BLaER1 treated with 17β-estradiol and CSF1 and Interleukin-3, amounts not matched to agents 10 nM and 100 nM (cell line): ENCODE results near the gene PTPRN2.

Experiments
- H3K27ac ChIP-seq, 11 experiments: shearing (Covaris generic); formaldehyde crosslinking; 2 replicates each; pipeline ENCODE4 v1.8.1; 2022
- H3K27me3 ChIP-seq, 11 experiments: shearing (Covaris generic); formaldehyde crosslinking; 2 replicates each; pipeline ENCODE4 v1.8.1; 2022
- H3K36me3 ChIP-seq, 11 experiments: shearing (Covaris generic); formaldehyde crosslinking; 2 replicates each; pipeline ENCODE4 v1.8.1; 2022
- H3K4me1 ChIP-seq, 10 experiments: shearing (Covaris generic); formaldehyde crosslinking; 2 replicates each; pipeline ENCODE4 v1.8.1; 2022
- H3K4me2 ChIP-seq, 11 experiments: shearing (Covaris generic); formaldehyde crosslinking; 2 replicates each; pipeline ENCODE4 v1.8.1; 2022
- H3K4me3 ChIP-seq, 10 experiments: shearing (Covaris generic); formaldehyde crosslinking; 2 replicates each; pipeline ENCODE4 v1.8.1; 2022
- H3K9ac ChIP-seq, 11 experiments: shearing (Covaris generic); formaldehyde crosslinking; 2 replicates each; pipeline ENCODE4 v1.8.1; 2022
- H3K9me3 ChIP-seq, 11 experiments: shearing (Covaris generic); formaldehyde crosslinking; replicated peaks in 1 of 11; 2 replicates each; pipeline ENCODE4 v1.8.1; 2022
- H4K20me1 ChIP-seq, 11 experiments: shearing (Covaris generic); formaldehyde crosslinking; 2 replicates each; pipeline ENCODE4 v1.8.1; 2022
- Cebpa-rat ChIP-seq, 11 experiments: shearing (Covaris generic); IDR thresholded peaks; 2 replicates each; pipeline ENCODE4 v1.8.1; 2022

The PTPRN2 gene

GRCh38 chr7:158497627-158498026 is 90.0 kb downstream of the PTPRN2 start:
- H3K27ac ChIP-seq = no peak overlapping the region
- H3K4me2 ChIP-seq = peak overlapping the region in 4 of 11 experiments; percentile 13 to 28 (median 14); a peak in 5 of 22 replicates
- no peaks in the 10 kb centered on the region for H3K36me3 ChIP-seq
- H3K4me3 ChIP-seq = no peak overlapping the region
- H3K9me3 ChIP-seq = no peaks in the 10 kb centered on the region
- peaks cover 0 to 13% (median 0%) of the 10 kb centered on the region in 11 experiments; a peak in 3 of 22 replicates for H4K20me1 ChIP-seq
- H3K4me1 ChIP-seq = peaks cover 11 to 54% (median 45%) of the 10 kb centered on the region in 10 experiments; a peak in 19 of 20 replicates
- H3K27me3 ChIP-seq = no peaks in the 10 kb centered on the region
- no peak for TF ChIP-seq Cebpa-rat (IDR thresholded peaks at IDR 0.05)
- no peak overlapping the region for H3K9ac ChIP-seq

- H3K27me3 ChIP-seq = no peaks in the 10 kb centered on the region
- no peak overlapping the region for H3K27ac ChIP-seq
- H3K4me2 ChIP-seq = peak overlapping the region; percentile 37 to 72 (median 54)
- no peaks in the 10 kb centered on the region for H3K36me3 ChIP-seq
- H3K4me3 ChIP-seq = no peak overlapping the region
- peaks cover 0 to 13% (median 0%) of the 10 kb centered on the region in 11 experiments; a peak in 3 of 22 replicates for H4K20me1 ChIP-seq
- H3K9me3 ChIP-seq = no peaks in the 10 kb centered on the region
- peak overlapping the region in 5 of 11 experiments; percentile 6 to 37 (median 25); a peak in 3 of 22 replicates for H3K9ac ChIP-seq
- H3K4me1 ChIP-seq = peaks cover 11 to 46% (median 39%) of the 10 kb centered on the region in 10 experiments; a peak in 19 of 20 replicates
- no peak for TF ChIP-seq Cebpa-rat (IDR thresholded peaks at IDR 0.05)
These were observed 91.8 kb downstream of the PTPRN2 start for GRCh38 chr7:158495786-158496185.

DNA sequence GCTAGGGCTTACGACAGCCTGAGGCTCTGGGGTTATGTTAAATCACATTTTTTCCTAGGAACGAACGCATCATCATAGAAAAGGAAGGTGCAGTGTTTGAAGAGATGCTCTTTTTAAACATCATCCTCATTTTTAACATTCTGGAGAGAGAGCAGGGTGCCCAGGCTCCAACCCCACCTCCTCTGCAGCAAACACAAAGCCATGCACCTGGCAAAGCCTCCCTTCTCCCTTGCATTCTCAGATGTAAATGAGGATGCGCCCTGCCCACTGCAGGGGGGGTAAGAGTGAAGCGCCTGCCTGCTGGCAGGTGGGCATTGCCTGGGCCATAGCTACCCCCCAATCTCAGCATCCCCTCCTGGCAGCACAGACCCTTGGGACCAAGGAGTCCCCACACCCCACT is 92.4 kb downstream of the PTPRN2 start:
- Histone ChIP-seq H3K9ac (peak overlapping the region in 4 of 11 experiments; percentile 6 to 37 (median 19); a peak in 2 of 22 replicates), H3K4me1 (peaks cover 11 to 40% (median 33%) of the 10 kb centered on the region in 10 experiments; a peak in 19 of 20 replicates), H4K20me1 (peaks cover 0 to 13% (median 0%) of the 10 kb centered on the region in 11 experiments; a peak in 4 of 22 replicates), H3K27me3 (no peaks in the 10 kb centered on the region), H3K36me3 (no peaks in the 10 kb centered on the region), H3K4me2 (peak overlapping the region; percentile 37 to 72 (median 54); a peak in 21 of 22 replicates), H3K27ac (no peak overlapping the region), H3K9me3 (no peaks in the 10 kb centered on the region), H3K4me3 (no peak overlapping the region)
- TF ChIP-seq Cebpa-rat (IDR thresholded peaks at IDR 0.05) = no peak

- H3K4me2 ChIP-seq = peak overlapping the region in 9 of 11 experiments; percentile 24 to 72 (median 51); a peak in 14 of 22 replicates
These were observed 93.0 kb downstream of the PTPRN2 start for GRCh38 chr7:158494643-158495042.

DNA sequence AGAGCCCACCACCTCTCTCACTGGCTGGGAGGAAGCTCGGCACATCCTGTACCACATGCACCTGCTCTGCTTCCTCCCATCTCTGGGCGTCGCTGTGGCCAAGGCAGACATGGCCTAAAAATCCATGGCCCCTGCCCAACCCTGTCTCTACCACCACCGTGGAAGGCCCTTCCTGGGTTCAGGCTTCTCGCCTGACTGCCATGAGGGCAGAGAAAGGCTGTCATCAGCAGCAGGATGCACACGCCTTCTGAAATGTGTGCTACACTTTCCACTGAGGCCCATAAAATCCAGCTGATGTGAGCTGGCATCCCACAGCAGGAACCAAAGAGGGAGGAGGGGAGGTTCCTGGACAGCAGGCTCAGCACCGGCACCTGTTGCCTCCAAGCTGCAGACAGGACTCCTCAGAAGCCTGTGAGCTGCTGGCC is 93.4 kb downstream of the PTPRN2 start:
- Histone ChIP-seq H4K20me1 (peaks cover 0 to 13% (median 0%) of the 10 kb centered on the region in 11 experiments; a peak in 4 of 22 replicates), H3K36me3 (no peaks in the 10 kb centered on the region), H3K4me2 (peak overlapping the region in 9 of 11 experiments; percentile 14 to 72 (median 46); a peak in 14 of 22 replicates), H3K27ac (no peak overlapping the region), H3K9ac (no peak overlapping the region), H3K4me3 (no peak overlapping the region), H3K4me1 (peaks cover 11 to 34% (median 30%) of the 10 kb centered on the region in 10 experiments; a peak in 19 of 20 replicates), H3K9me3 (no peaks in the 10 kb centered on the region), H3K27me3 (no peaks in the 10 kb centered on the region)
- TF ChIP-seq Cebpa-rat (IDR thresholded peaks at IDR 0.05) = no peak

More at GRCh38 chr7:158494643-158495042, 93.0 kb downstream of the PTPRN2 start:
- 0 out of 22 replicates have a peak overlapping the region, but pooled peaks of 1 of the 11 experiments have one; percentile 13 for H3K9ac ChIP-seq
- no peaks in the 10 kb centered on the region for H3K27me3 ChIP-seq
- no peak overlapping the region for H3K27ac ChIP-seq
- peaks cover 11 to 36% (median 30%) of the 10 kb centered on the region in 10 experiments; a peak in 19 of 20 replicates for H3K4me1 ChIP-seq
- no peaks in the 10 kb centered on the region for H3K9me3 ChIP-seq
- no peak for TF ChIP-seq Cebpa-rat (IDR thresholded peaks at IDR 0.05)
- H3K4me3 ChIP-seq = no peak overlapping the region
- H4K20me1 ChIP-seq = peaks cover 0 to 13% (median 0%) of the 10 kb centered on the region in 11 experiments; a peak in 4 of 22 replicates
- H3K36me3 ChIP-seq = no peaks in the 10 kb centered on the region

DNA sequence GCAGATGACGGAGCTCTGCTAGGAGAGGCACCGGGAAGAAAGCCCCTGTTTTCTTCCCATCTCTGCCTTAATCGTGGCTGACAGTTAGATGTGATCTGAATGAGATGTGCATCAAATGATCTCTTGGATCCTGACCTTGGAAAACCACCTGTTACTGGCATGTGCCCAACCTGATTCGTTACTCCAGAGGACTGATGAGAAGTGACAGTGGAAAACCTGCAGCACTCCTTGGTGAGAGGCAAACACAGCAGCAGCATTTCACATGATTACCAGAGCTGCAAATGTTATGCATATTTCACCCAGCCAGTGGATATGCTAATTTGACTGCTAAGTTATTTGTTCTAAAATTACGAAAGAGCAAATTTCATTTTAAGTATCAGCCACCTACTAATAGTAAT is 95.3 kb downstream of the PTPRN2 start:
- no peak for TF ChIP-seq Cebpa-rat (IDR thresholded peaks at IDR 0.05)
- no peaks in the 10 kb centered on the region for H3K36me3 ChIP-seq
- H3K4me1 ChIP-seq = peaks cover 6 to 26% (median 24%) of the 10 kb centered on the region in 10 experiments; a peak in 19 of 20 replicates

DNA sequence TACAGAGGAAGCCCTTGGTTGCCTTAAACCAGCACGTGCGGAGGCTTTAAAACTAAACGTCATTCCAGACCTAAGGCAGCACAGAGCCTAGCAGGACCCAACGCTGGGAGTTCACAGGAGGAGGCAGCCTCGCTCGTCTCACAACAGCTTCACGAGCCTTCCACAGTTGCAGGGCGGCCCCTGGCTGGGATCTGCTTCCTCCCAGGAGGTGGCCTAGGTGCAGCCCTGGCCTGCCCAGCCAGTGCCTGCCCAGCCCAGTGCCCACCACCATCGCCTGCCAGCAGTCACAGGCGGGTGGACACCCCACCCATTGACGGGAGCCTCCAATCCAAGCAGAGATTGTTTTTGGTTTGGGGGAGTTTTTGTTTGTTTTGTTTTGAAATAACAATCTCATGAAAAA is 96.5 kb downstream of the PTPRN2 start:
- no peak overlapping the region for H3K4me3 ChIP-seq
- TF ChIP-seq Cebpa-rat (IDR thresholded peaks at IDR 0.05) = no peak
- H3K4me1 ChIP-seq = peaks cover 5 to 24% (median 23%) of the 10 kb centered on the region in 10 experiments; a peak in 19 of 20 replicates
- no peak overlapping the region for H3K4me2 ChIP-seq
- H3K27me3 ChIP-seq = no peaks in the 10 kb centered on the region
- no peak overlapping the region for H3K9ac ChIP-seq
- no peak overlapping the region for H3K27ac ChIP-seq
- peaks cover 0 to 13% (median 0%) of the 10 kb centered on the region in 11 experiments; a peak in 4 of 22 replicates for H4K20me1 ChIP-seq
- no peaks in the 10 kb centered on the region for H3K36me3 ChIP-seq
- H3K9me3 ChIP-seq = no peaks in the 10 kb centered on the region

More for the DNA sequence above, 95.3 kb downstream of the PTPRN2 start:
- Histone ChIP-seq H3K27me3 (no peaks in the 10 kb centered on the region), H3K9ac (no peak overlapping the region), H4K20me1 (peaks cover 0 to 13% (median 0%) of the 10 kb centered on the region in 11 experiments; a peak in 4 of 22 replicates), H3K27ac (no peak overlapping the region), H3K4me3 (no peak overlapping the region), H3K9me3 (no peaks in the 10 kb centered on the region), H3K4me2 (no peak overlapping the region)

- Histone ChIP-seq H3K4me3 (no peak overlapping the region), H3K4me1 (peaks cover 0 to 17% (median 16%) of the 10 kb centered on the region in 10 experiments; a peak in 19 of 20 replicates), H3K36me3 (no peaks in the 10 kb centered on the region), H3K4me2 (no peak overlapping the region), H4K20me1 (peaks cover 0 to 10% (median 0%) of the 10 kb centered on the region in 11 experiments; a peak in 4 of 22 replicates), H3K27ac (no peak overlapping the region), H3K9me3 (no peaks in the 10 kb centered on the region), H3K27me3 (no peaks in the 10 kb centered on the region), H3K9ac (no peak overlapping the region)
- no peak for TF ChIP-seq Cebpa-rat (IDR thresholded peaks at IDR 0.05)
These were observed 97.3 kb downstream of the PTPRN2 start for GRCh38 chr7:158490171-158490782.

GRCh38 chr7:158489462-158490155 is 98.0 kb downstream of the PTPRN2 start:
- H3K4me2 ChIP-seq = no peak overlapping the region
- H3K27ac ChIP-seq = no peak overlapping the region
- H3K27me3 ChIP-seq = no peaks in the 10 kb centered on the region
- TF ChIP-seq Cebpa-rat (IDR thresholded peaks at IDR 0.05) = no peak
- no peaks in the 10 kb centered on the region for H3K36me3 ChIP-seq
- H3K9me3 ChIP-seq = no peaks in the 10 kb centered on the region
- H3K4me1 ChIP-seq = peaks cover 0 to 10% (median 9%) of the 10 kb centered on the region in 10 experiments; a peak in 15 of 20 replicates
- no peak overlapping the region for H3K9ac ChIP-seq
- no peak overlapping the region for H3K4me3 ChIP-seq
- H4K20me1 ChIP-seq = peaks cover 0 to 3% (median 0%) of the 10 kb centered on the region in 11 experiments; a peak in 3 of 22 replicates
